Aorta (tissue), 5 donors: ENCODE measurements around the gene CLSTN3. TPM values are rescaled to one million over a fixed set of nuclear protein-coding genes. Genes with fewer than 3 reads are reported as not detected.

Source experiments
- ATAC-seq: fragments of 200-7000 bp; cut with Tn5 transposase; one replicate; pipeline ENCODE4 v1.9.1; 2022; ENCODE audit warnings: moderate library complexity; ENCODE audit not compliant: low FRiP score
- DNase-seq, 2 donors: peaks; one replicate each; pipeline ENCODE4 v3.0.0-alpha.2; 2020
- H3K27ac ChIP-seq, 2 donors: one replicate each; pipeline ENCODE4 v1.5.1; 2013; ENCODE audit warnings: low read length in 2 of 2, mild to moderate bottlenecking in 2 of 2, moderate library complexity in 2 of 2, control low read depth in 1 of 2, inconsistent platforms in 1 of 2, low read depth in 1 of 2
- H3K27me3 ChIP-seq, 2 donors: one replicate each; pipeline ENCODE4 v1.6.1; 2013; ENCODE audit warnings: control low read depth in 1 of 2, low read length in 1 of 2, mild to moderate bottlenecking in 1 of 2, moderate library complexity in 1 of 2; ENCODE audit not compliant: insufficient read depth in 2 of 2, control insufficient read depth in 1 of 2
- H3K36me3 ChIP-seq, 2 donors: one replicate each; pipeline ENCODE4 v1.6.1; 2013; ENCODE audit warnings: control low read depth in 1 of 2, low read length in 1 of 2, mild to moderate bottlenecking in 1 of 2; ENCODE audit not compliant: insufficient read depth in 2 of 2, control insufficient read depth in 1 of 2
- H3K4me1 ChIP-seq, 2 donors: one replicate each; pipeline ENCODE4 v1.6.1; 2013; ENCODE audit warnings: low read length in 2 of 2, control low read depth in 1 of 2, mild to moderate bottlenecking in 1 of 2, moderate library complexity in 1 of 2; ENCODE audit not compliant: insufficient read depth in 2 of 2, control insufficient read depth in 1 of 2
- H3K4me3 ChIP-seq, 2 donors: one replicate each; pipeline ENCODE4 v1.5.1; 2013; ENCODE audit warnings: low read length in 2 of 2, control low read depth in 1 of 2, mild to moderate bottlenecking in 1 of 2
- H3K9me3 ChIP-seq: one replicate; pipeline ENCODE4 v1.6.1; 2013; ENCODE audit warnings: mild to moderate bottlenecking, low read length; ENCODE audit not compliant: control insufficient read depth
- WGBS, 2 donors: extraction: QIAGEN DNeasy Blood & Tissue Kit; methylation state at CpG; one replicate each; pipeline ENCODE4 v1.1.7; 2013; 5-methylcytosine and 5-hydroxymethylcytosine counted together
- intact Hi-C, 2 donors: fragments of 100-400 bp; cut with DNase I; formaldehyde crosslinking; loops; one replicate each; pipeline versions ENCODE4 v1.14.2 to v1.15.0; 2022
- polyA plus RNA-seq, 2 donors: library from polyadenylated mRNA; stranded (reverse); fragments of 200-250 nt; gene quantifications; one replicate each; pipeline ENCODE4 v1.2.3, GENCODE V29; 2013
- total RNA-seq, 2 donors: library from RNA; stranded (reverse); fragmentation: NEBNext Ultra II Directional; extraction: Animal tissue kit (Norgen Biotek cat#: 25700); gene quantifications; one replicate each; pipeline ENCODE4 v1.2.1, GENCODE V29; 2021
- donor health status: healthy with polysubstance abuse.
- donor health status: Bipolar disorder and iron deficiency.
- donor health status: DM: no; HTN: no; CAD: no.
- donor health status: DM: no; HTN: no; CAD: no.
- donor health status: DM: yes; HTN: yes; CAD: no.

Gene CLSTN3
- total and polyA plus RNA-seq, 4 donors, result 12.4 to 77.2 (median 24.8) TPM

- peaks cover 0 to 6% of the 10 kb centered on the region in 2 donors for H3K36me3 ChIP-seq
- no peak for ATAC-seq
Observed at GRCh38 chr12:7154901-7155470, 24.8 kb downstream of the CLSTN3 start.

GRCh38 chr12:7155471-7156034 is 25.4 kb downstream of the CLSTN3 start:
- no peaks in the 10 kb centered on the region for H3K9me3 ChIP-seq
- ATAC-seq (no peak), DNase-seq (peak in 1 of 2 donors; percentile 75)
- H3K36me3 ChIP-seq, result peaks cover 0 to 3% of the 10 kb centered on the region in 2 donors
- 84 to 85% methylated on average over 8 of the region's 8 CpGs for WGBS, 2 donors
- H3K27me3 ChIP-seq, result no peaks in the 10 kb centered on the region
- H3K27ac ChIP-seq, result no peak overlapping the region
- intact Hi-C loops, result no loop called here
- H3K4me3 ChIP-seq, result no peak overlapping the region
- H3K4me1 ChIP-seq, result no peaks in the 10 kb centered on the region

More at GRCh38 chr12:7154901-7155470, 24.8 kb downstream of the CLSTN3 start:
- no peaks in the 10 kb centered on the region for H3K27me3 ChIP-seq
- no peak overlapping the region for H3K27ac ChIP-seq
- DNase-seq, result no peak
- H3K4me3 ChIP-seq, result no peak overlapping the region
- H3K9me3 ChIP-seq, result no peaks in the 10 kb centered on the region
- intact Hi-C loops, result no loop called here
- 89 to 90% methylated on average over 12 of the region's 12 CpGs for WGBS, 2 donors
- no peaks in the 10 kb centered on the region for H3K4me1 ChIP-seq

GRCh38 chr12:7156259-7157197 is 26.4 kb downstream of the CLSTN3 start:
- Histone ChIP-seq H3K36me3 (no peaks in the 10 kb centered on the region), H3K9me3 (no peaks in the 10 kb centered on the region), H3K27ac (no peak overlapping the region), H3K4me3 (no peak overlapping the region), H3K4me1 (no peaks in the 10 kb centered on the region), H3K27me3 (no peaks in the 10 kb centered on the region)
- ATAC-seq (no peak), DNase-seq (peak in 1 of 2 donors; percentile 64)
- intact Hi-C loops, result no loop called here
- WGBS, 2 donors, result 85 to 88% methylated on average over 23 to 24 of the region's 24 CpGs

DNA sequence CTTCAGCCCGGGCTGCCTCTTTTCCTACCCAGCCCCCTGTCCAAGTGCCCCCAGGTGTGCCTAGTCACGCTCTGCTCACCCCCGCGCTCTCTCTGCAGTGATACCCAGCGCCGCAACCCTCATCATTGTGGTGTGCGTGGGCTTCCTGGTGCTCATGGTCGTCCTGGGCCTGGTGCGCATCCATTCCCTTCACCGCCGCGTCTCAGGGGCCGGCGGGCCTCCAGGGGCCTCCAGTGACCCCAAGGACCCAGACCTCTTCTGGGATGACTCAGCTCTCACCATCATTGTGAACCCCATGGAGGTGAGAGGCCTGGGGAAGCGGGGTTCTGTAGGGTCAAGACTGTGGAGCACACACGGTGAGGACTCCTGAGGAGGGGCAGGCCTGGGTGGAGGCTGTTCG is 27.2 kb downstream of the CLSTN3 start:
- no peak for ATAC-seq
- Histone ChIP-seq H3K4me1 (no peaks in the 10 kb centered on the region), H3K27me3 (no peaks in the 10 kb centered on the region), H3K27ac (no peak overlapping the region), H3K4me3 (no peak overlapping the region), H3K9me3 (no peaks in the 10 kb centered on the region), H3K36me3 (no peaks in the 10 kb centered on the region)
- 90 to 93% methylated on average over 17 of the region's 17 CpGs for WGBS, 2 donors
- intact Hi-C loops, result no loop called here
- DNase-seq, result no peak

- no peaks in the 10 kb centered on the region for H3K27me3 ChIP-seq
- no peaks in the 10 kb centered on the region for H3K9me3 ChIP-seq
- H3K36me3 ChIP-seq, result no peaks in the 10 kb centered on the region
- no peaks in the 10 kb centered on the region for H3K4me1 ChIP-seq
- intact Hi-C loops, result no loop called here
- WGBS, 2 donors, result 60 to 71% methylated on average over 10 of the region's 10 CpGs
- DNase-seq (no peak), ATAC-seq (no peak)
- no peak overlapping the region for H3K4me3 ChIP-seq
- no peak overlapping the region for H3K27ac ChIP-seq
Observed at GRCh38 chr12:7158781-7159609, 28.8 kb downstream of the CLSTN3 start.

- Histone ChIP-seq H3K4me1 (no peaks in the 10 kb centered on the region), H3K9me3 (no peaks in the 10 kb centered on the region), H3K36me3 (no peaks in the 10 kb centered on the region), H3K27me3 (no peaks in the 10 kb centered on the region), H3K27ac (no peak overlapping the region), H3K4me3 (no peak overlapping the region)
- ATAC-seq (no peak), DNase-seq (no peak)
- 77 to 91% methylated on average over 6 to 7 of the region's 7 CpGs for WGBS, 2 donors
- intact Hi-C loops, result no loop called here
Observed at GRCh38 chr12:7160183-7160582, 30.0 kb downstream of the CLSTN3 start.

DNA sequence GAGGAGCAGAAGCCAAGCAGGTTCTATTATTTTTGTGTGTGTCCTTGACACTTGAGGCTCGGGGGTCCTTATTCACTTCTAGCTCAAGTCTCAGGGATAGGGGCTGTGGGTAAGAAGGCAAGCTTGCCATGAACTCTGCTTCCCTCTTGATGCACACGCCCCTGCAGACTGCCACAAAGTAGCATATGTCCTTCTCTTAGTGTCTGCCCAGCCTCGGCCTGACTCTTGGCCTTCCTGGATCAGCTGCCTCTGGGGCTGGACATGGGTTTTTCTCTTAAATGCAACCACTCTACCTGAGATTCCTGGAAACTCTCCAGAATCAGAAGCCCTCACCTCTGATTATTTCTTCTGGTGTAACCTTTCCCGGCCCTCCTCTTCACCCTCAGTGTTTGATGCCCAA is 31.2 kb downstream of the CLSTN3 start:
- 90 to 92% methylated on average over 4 of the region's 4 CpGs for WGBS, 2 donors
- Histone ChIP-seq H3K36me3 (no peaks in the 10 kb centered on the region), H3K9me3 (no peaks in the 10 kb centered on the region), H3K4me3 (no peak overlapping the region), H3K27ac (no peak overlapping the region), H3K27me3 (no peaks in the 10 kb centered on the region), H3K4me1 (no peaks in the 10 kb centered on the region)
- ATAC-seq (no peak), DNase-seq (no peak)
- intact Hi-C loops, result no loop called here

GRCh38 chr12:7161811-7162210 is 31.6 kb downstream of the CLSTN3 start:
- no peak for DNase-seq
- Histone ChIP-seq H3K4me3 (no peak overlapping the region), H3K27ac (no peak overlapping the region), H3K9me3 (no peaks in the 10 kb centered on the region), H3K27me3 (no peaks in the 10 kb centered on the region), H3K4me1 (no peaks in the 10 kb centered on the region), H3K36me3 (no peaks in the 10 kb centered on the region)
- ATAC-seq, result no peak
- intact Hi-C loops, result no loop called here
- WGBS, 2 donors, result 91% methylated on average over 5 of the region's 5 CpGs
